Islet precursor cell (in vitro differentiated cells): Measurements from ENCODE around the gene SAXO1.
A peak's percentile ranks its signal among the peaks of the same experiment; 100 is the strongest.

Experiments
- DNase-seq: peaks from one replicate; pipeline ENCODE4 v3.0.0-alpha.2; 2018

The SAXO1 gene

DNA sequence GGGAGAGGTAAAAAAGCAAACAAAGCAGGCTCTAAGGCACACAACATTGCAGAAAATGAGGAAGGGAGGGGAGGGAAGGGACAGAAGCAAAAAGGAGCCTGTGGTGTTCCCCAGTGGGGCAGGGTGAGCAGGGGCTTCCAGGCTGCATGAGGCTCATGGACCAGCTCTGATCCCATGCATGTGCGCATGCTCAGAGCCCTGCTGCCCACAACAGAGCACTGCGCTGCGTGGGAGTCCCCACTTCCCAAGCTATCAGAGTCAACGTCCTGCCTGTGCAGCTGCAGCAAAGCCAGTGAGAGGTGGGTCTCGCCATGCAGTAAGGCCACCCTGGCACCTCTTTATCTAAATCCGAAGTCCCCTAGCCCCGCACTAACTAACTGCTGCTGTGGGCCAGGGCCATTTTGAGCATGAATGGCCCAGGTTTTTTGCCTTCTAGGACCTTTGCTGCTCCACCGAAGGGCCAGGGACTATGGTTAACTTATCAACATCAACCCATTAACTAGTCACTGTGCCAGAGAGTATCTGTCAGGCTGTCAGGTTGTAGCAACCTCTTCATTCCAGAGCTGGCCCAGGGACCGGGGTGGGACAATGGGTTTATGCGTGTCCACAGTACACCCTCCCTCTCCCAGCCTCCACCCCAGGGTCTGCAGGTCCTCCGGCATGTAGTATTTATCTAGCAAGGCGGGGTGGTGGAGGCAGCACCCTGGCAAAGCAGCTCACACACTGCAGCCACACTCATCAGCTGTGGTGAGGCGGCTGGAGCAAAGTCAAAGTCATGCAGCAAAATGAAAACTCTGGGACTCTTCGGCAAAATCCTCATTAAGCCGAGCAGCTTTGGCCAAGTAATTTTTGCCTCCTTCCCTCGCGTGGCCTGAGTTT, 123.6 kb downstream of the SAXO1 start:
- DNase-seq = peak; percentile 47

DNA sequence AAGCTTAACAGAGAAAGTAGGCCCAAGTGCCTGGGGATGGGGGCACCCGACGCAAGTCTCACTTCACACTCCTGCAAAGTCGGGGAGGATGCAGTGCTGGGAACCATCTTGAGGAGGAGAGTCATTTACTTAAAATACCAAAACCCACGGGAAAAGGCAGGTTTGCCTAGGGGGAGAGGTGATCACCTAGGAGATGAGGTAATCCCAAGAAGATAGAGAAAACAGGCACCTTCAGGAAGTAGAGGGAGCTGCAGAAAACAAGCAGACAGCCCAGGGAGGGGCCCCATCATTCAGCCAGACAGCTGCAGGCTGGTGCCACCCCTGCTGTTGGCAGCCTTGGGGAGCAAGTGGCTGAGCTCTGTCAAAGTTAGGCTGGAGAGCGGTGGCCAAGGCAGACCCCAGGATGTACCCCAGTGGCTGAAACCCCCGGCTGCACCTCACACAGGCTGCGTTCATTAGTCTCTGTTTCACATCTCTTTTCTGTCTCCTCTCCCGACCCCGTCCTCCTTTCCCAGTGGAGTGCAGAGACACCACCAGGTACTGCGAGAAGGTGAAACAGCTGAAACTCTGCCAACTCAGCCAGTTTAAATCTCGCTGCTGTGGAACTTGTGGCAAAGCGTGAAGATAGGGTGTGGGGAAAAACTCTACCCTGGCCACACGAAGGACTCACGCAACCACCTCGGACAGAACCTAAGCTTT, 124.9 kb downstream of the SAXO1 start:
- DNase-seq = peak; percentile 42

DNA sequence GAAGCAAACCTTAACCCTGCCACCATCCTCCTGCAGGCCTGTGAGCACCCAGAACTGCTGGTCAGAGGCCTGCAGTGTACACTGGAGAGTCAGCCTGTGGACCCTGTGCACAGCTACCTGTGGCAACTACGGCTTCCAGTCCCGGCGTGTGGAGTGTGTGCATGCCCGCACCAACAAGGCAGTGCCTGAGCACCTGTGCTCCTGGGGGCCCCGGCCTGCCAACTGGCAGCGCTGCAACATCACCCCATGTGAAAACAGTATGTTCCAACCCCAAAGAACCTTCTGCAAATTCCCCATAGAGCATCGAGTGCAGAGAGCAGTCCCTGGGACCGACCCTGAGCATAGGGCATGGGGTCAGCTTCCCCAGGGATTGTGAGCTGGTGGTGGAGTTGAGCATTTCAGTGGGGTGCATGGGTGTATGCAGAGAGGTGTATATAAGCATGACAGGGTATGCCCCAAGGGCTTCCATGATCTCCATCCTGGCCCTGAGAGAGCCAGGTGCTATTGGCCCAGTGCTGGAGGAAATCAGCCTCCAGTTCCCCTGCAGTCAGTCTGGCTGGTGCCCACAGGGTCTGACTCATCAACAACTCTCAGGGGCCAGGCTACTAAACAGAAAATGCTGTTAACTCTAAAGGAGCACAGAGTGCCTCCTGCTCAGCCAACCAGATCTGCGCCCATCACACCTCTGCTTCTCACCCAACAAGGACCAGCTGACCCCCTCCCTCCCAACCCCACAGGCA, 126.2 kb downstream of the SAXO1 start:
- DNase-seq = peak; percentile 70

DNA sequence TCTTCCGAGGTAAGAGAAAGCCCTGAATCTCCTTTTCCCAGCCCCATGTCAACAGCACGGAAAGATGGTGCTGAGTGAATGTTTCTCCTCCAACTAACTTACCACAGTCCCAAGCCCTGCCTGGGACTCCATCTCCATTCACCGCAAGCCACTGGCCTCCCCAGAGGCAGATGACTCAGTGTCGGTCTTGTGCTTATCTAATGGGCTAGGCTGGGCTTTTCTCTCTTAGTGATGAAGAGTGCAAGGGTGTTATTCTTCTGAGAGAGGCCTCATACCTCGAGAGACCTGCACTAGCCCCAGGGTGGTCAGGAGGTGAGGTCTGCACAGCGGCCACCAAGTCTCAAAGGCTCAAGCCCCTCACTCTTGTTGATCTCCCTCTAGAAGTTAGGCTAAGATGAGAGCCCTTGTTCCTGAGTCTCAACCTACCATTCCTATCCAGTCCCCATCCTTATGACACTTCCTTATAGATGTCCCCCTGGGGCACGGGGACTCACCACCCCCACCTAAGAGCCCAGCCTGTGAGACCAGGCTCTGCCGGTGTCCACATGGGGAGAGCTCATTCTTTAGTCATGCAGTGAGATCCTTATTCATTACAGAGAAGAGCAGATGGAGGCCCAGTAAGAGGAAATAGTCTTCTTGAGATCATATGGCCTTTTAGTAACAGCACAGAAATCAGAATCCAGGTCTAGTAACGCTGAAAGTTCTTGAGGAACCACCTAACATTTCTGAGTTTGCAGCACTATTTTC, 127.0 kb downstream of the SAXO1 start:
- no peak for DNase-seq

DNA sequence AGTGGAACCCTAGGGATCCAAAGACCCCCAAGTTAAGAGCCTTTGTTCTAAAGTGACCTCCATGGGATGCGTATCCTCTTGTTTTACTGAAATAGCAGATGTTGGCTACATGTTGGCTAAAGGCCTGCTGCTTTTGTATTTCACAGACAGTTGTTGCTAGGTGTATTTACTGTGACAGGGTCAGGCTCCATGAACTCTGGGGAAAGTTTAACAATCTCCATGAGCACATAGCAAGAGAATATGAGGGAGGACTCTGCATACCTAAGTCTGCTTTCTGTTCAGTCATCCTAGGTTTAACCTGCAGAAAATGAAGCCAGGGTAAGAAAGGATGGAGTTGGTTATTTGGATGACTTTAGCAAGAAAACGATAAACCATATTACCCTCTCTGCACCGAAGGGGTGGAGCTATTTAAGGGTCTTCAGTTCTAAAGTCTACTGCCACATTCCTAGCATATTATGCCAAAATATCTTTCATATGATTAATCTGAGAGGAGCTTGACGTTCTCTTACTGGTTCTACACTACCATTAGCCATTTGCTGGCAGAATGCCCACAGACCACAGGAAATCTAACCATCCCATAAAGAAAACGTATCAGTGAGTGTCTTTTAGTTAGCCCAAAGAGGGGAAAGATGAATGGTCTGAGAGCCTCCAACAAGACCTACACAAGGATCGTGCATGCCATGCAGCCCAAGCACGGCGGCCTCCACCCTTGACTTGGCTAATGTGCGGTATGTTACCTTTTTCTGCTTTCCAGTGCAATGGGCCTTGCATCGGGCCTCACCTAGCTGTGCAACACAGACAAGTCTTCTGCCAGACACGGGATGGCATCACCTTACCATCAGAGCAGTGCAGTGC, 127.8 kb downstream of the SAXO1 start:
- no peak for DNase-seq

DNA sequence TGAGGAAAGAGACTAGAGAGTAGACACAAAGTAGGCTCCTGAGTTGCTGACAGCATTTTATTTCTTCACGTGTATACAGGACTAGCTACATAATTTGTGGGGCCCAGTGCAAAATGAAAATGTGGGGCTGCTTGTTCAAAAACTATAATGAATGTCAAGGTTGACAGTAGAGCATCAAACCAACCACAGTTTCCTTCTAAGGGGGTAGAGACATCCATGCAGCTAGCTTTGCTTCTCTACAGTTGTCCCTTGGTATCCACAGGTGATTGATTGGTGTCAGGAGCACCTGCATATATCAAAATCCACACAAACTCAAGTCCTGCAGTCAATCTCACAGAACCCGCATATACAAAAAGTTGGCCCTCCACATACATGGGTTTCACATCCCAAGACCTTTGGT, 129.6 kb downstream of the SAXO1 start:
- DNase-seq = no peak

DNA sequence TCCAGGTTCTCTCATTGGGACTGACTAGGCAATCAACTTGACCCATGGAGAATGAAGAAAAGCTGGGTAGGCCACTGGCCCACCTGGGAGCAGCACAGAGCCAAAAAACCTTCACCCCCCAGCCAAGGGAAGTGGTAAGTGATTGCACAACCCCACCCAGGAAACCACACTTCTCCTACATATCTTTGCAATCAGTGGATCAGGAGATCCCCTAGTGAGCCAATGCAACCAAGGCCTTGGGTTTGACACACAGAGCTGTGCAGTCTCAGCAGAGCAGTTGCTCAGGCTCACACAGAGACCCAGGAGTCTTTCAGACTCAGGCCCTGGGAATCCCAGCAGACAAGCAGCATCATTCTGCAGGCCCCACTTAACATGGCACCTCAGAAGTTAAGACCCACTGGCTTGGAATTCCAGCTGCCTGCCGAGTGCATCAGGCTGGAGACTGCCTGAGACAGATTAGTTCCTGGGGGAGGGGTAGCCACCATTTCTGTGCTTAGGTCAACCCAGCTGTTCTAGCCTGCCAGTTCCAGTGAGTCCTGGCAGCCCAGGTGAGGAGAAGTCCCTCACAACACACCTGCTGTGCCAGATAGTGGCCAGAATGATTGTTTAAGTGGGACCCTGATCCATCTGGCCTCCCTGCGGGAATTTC, 136.4 kb downstream of the SAXO1 start:
- DNase-seq = peak; percentile 51

DNA sequence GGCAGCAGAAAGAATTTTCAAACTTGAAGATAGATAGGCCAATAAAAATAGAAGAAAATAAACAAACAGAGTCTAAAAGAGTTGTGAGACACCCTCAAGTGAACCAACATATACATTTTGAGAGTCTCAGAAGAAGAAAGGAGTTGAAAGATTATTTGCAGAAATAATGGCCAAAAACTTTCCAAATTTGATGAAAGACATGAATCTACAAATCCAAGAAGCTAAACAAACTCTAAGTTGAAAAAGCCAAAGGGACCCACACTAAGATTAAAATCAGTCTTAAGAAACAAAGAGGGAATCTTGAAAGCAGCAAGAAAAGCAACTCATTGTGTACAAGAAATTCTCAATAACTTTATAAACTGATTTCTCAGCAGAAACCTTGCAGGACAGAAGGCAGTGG, 137.0 kb downstream of the SAXO1 start:
- DNase-seq = no peak

DNA sequence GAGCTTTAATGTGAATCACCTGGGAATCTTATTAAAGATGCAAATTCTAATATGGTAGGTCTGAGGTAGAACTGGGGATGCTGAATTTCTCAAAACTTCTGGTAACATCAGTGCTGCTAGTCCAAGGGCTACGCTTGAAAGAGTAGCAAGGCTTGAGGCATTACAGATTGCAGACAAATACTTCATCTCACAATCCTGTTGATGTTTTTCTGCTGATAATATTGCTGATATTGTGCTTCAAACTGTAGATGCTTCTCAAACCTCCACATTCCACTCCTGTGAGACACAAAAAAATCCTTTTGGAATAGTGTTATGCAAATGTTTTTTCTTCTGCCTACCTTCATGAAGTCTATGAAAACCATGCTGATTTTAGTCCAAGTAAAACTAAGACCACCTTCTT, 139.5 kb downstream of the SAXO1 start:
- no peak for DNase-seq

DNA sequence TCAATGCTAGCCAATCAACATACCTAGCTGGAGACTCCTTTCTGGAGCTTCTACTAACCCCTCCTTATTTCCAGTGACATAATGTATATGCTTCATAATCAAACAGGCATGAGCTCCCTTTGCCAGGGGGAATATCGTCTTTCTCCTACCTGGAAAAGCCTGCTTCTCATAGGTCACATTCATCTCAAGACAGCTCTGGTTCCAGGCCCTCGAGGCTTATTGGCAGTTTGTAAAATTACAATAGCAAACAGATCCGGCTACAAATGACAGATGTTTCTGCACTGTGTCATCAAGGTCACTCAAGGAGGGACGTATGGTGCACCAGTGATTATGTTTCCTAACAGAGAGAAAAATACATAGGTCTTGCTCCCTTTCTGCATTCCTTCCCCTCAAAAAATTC, 140.0 kb downstream of the SAXO1 start:
- peak; percentile 38 for DNase-seq

DNA sequence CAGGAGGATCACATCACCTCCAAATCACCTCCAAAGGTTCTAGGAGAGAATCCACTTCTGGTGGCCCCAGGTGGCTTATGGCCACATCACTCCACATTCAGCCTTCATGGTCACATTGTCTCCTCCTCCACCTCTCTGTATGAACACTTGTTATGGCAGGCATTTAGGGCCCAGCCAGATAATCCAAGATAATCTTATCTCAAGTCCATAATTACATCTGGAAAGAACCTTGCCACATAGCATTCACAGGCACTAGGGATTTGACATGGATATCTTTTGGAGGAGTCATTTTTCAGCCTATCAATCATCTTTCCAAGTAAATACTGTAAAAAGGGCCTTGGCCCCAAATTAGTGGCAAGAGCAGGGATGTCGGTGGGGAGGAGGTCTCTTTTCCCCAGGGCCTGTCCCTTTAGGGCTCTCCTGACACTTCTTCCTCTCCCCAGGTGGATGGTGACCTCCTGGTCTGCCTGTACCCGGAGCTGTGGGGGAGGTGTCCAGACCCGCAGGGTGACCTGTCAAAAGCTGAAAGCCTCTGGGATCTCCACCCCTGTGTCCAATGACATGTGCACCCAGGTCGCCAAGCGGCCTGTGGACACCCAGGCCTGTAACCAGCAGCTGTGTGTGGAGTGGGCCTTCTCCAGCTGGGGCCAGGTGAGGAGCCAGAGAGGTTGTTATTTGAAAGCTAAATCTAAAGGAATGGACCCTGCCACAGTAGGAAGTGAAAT, 140.9 kb downstream of the SAXO1 start:
- DNase-seq = peak; percentile 51

DNA sequence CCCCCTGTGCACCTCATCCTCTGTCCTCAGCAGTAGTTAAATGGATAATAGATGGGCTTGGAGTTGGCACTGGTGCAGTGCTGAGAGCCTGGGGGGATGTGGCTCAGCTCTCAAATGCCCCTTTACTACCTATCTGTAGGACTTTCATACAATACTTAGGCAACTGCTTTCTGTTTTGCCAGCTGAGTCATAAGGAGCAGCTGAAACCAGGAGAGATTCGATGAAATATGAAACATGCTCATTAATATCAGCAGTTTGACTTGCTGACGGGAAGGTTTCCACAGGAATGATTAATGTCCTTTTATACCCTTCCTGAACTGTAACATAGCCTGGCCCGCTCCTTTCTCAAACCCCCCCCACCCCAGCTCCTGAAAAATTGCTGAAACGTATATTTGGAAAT, 142.6 kb downstream of the SAXO1 start:
- no peak for DNase-seq

DNA sequence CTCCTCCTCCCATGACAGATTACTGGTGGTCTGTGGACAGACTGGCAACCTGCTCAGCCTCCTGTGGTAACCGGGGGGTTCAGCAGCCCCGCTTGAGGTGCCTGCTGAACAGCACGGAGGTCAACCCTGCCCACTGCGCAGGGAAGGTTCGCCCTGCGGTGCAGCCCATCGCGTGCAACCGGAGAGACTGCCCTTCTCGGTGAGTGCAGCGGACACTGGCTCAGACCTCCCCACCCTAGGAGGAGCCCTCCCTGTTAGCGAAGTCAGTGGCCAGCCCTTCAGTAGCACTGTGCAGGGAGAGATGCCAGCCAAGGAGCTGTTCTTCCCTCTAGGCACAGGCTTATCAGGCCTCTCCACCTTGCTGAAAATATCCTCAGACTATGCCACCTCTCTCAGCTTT, 143.5 kb downstream of the SAXO1 start:
- DNase-seq = no peak

DNA sequence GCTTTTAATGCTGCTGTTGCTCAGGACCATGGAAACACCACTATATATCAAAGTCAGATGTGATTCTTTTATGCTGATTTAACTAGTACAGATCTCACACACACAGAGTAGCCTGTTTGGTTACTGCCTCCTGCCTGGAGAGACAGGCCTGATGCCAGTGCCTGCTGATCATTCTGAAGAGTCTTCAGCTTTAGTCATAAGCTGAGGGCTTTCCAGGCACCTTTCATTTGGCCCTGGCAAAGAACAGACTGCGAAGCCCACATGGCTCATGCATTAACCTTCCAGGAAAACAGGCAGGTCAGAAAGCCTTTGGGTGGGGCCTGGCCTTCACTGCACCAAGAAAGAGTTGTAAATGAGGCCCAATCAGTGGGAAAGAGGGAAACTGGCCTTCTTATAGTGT, 144.7 kb downstream of the SAXO1 start:
- DNase-seq = no peak

DNA sequence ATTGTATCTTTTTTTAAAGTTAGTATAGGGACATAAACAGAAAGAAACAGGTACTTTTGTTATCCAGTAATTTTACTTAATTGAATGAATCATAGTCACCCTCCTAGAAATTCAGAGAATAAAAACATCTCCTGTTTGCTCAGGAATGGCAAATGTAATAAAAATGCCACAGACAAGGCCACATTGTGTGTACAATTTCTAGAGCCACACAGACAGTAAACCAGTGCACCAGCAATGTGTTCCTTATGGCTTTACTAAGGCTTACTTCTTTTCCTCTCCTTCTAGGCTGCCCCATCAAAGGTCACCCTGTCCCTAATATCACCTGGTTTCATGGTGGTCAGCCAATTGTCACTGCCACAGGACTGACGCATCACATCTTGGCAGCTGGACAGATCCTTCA, 145.5 kb downstream of the SAXO1 start:
- no peak for DNase-seq

DNA sequence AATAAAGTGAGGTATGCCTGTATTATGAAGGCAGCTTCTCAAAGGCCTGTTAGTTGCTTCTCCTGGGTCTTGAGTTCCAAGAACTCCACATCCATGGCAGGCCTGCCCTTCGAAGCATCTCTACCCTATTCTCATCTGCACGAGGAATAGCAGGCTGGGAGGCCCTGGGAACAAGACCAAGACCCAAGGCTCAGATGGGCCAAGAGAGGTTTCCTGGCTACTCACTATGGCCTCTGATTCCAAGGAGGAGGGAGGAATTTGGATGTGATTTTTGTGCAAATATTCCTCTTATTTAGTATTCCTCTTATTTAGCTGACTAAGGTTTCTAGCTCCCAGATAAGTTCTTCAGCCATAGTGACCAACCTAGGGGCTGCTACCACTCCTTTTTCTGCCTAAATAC, 151.3 kb downstream of the SAXO1 start:
- no peak for DNase-seq

DNA sequence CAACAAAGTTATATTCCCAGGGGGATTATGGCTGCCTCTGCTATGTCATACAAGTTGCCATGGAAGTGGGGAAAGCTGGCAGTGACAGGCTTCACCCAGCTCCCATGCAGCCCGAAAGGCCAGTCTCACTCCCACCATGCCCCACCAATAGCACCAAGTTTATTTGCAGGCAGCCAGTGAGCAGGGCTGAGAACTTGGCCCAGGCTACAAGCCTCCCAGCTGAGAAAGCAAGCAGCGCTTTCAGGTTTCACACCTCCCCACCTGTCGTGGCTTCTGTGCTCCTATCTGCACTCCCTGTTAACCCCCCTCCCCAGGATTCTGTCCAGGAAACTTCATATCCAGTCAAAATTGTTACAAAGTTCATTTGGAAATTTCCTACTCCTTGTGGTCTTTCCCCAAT, 155.0 kb downstream of the SAXO1 start:
- DNase-seq = no peak
